ENCODE results near the gene METAP1D. TPM values are rescaled to one million over a fixed set of nuclear protein-coding genes. Genes with fewer than 3 reads are reported as not detected.

METAP1D gene
- total and polyA plus RNA-seq, 2 of the 4 experiments (the other 2 are of a cell fraction): 3.4 to 5.5 TPM

DNA sequence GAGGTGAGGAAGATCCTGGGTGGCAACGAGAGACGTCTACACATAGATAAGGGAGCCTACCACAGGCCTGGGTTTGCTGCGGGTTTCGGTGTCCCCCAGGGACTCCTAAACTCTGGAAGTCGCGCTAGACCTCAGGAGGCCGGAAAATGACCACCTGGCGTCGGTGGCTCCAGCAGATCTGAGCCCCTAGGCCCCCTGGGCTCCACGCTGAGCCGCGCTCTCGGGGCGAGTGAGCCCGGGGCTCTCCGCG lies 84.6 kb downstream of the METAP1D start:
- Histone ChIP-seq H3K4me1 (ENCODE audit: control insufficient read depth, insufficient read depth, low read length) (no peaks in the 10 kb centered on the region; the same call in 1 of the 2 replicates), H3K27me3 (ENCODE audit: control insufficient read depth, insufficient read depth, low read length) (peaks cover 81% of the 10 kb centered on the region), H2AK9ac (replicated peaks; ENCODE audit: low read depth, low read length, poor library complexity) (no peak overlapping the region), H4K8ac (ENCODE audit: low read depth in 2 of 2, low read length in 2 of 2) (0 out of 4 replicates have a peak overlapping the region, but pooled peaks of 1 of the 2 experiments have one; percentile 13), H2BK15ac (ENCODE audit: low read depth, low read length) (no peak overlapping the region), H2AK5ac (ENCODE audit: low read depth, low read length) (no peak overlapping the region), H3K23ac (ENCODE audit: low read depth, low read length) (no peak overlapping the region), H3K4ac (ENCODE audit: low read depth, low read length) (no peak overlapping the region), H3K79me1 (ENCODE audit: low read depth in 1 of 2, low read length in 2 of 2) (no peaks in the 10 kb centered on the region), H3K36me3 (ENCODE audit: control insufficient read depth, insufficient read depth, low read length) (no peaks in the 10 kb centered on the region), H4K20me1 (ENCODE audit: insufficient read depth, low read length) (0 out of 2 replicates have a peak, but pooled peaks cover 5% of the 10 kb centered on the region), H3K4me3 (ENCODE audit: insufficient read depth, low read depth, low read length) (peak overlapping the region; percentile 49), H2AFZ (replicated peaks; ENCODE audit: low read length, poor library complexity) (peak overlapping the region; percentile 89), H3K9me1 (ENCODE audit: insufficient read depth, low read length) (no peaks in the 10 kb centered on the region), H3K27ac (ENCODE audit: insufficient read depth, low read length) (no peak overlapping the region; the same call in 1 of the 2 replicates), H2BK20ac (ENCODE audit: low read depth, low read length) (no peak overlapping the region), H3K14ac (replicated peaks; ENCODE audit: low read depth, low read length) (no peak overlapping the region), H3K9me3 (ENCODE audit: control insufficient read depth, insufficient read depth, low read length) (peaks cover 16% of the 10 kb centered on the region), H3K56ac (ENCODE audit: extremely low read depth, insufficient read depth, low read length) (no peak overlapping the region), H4K5ac (ENCODE audit: low read depth, low read length) (no peak overlapping the region), H3K4me2 (ENCODE audit: low read depth, low read length) (peak overlapping the region; percentile 73), H4K91ac (ENCODE audit: insufficient read depth, low read depth, low read length) (no peak overlapping the region), H3K18ac (ENCODE audit: low read depth, low read length) (no peak overlapping the region), H2BK5ac (ENCODE audit: low read depth, low read length, poor library complexity, severe bottlenecking) (no peak overlapping the region), H2BK120ac (ENCODE audit: low read depth, low read length) (no peak overlapping the region), H3K9ac (ENCODE audit: low read depth, low read length) (no peak overlapping the region)
- ChIA-PET POLR2A (ENCODE audit: unreplicated experiment) (interaction anchor here (0.5 kb wide), 1 partner anchor 38 kb away, joined by 11 read pairs; no protein-coding TSS in a partner anchor), CTCF (no interaction called here)
- peak; percentile 1 for ATAC-seq (ENCODE audit: low read depth)
- WGBS, 2 experiments (ENCODE audit: extremely low coverage in 2 of 2, insufficient read length in 1 of 2): no CpG with 5 or more reads among the region's 17 CpGs
- in situ Hi-C loops (cut with MboI; ENCODE audit: low sequenced_read_pairs) (no loop called here), intact Hi-C loops (cut with micrococcal nuclease) (loop anchor here (5.0 kb wide), 1 partner anchor 47 kb away; no protein-coding TSS in a partner anchor), dilution Hi-C loops (cut with HindIII; ENCODE audit: low sequenced_read_pairs, unreplicated experiment) (no loop called here)
- TF ChIP-seq NFE2L2 (IDR thresholded peaks at IDR 0.05; ENCODE audit: low read depth, low read length) (no peak), RAD21 (IDR thresholded peaks at IDR 0.05; ENCODE audit: low read length) (no peak)
- no TSS peak for BruUV-seq (replicated peaks)
- no peak for DNase-seq
